Chondrocyte (in vitro differentiated cells): Measurements from ENCODE around the gene KIF3C. TPM values are rescaled to one million over a fixed set of nuclear protein-coding genes. Genes with fewer than 3 reads are reported as not detected.

Source experiments
- DNase-seq: peaks from one replicate; pipeline ENCODE4 v3.0.0; 2021; ENCODE audit warnings: mixed read lengths, low spot score
- H3K27ac Mint-ChIP-seq: one replicate; pipeline ENCODE4 v1.8.0; 2021; ENCODE audit warnings: mild to moderate bottlenecking, moderate library complexity, mixed read lengths; ENCODE audit not compliant: unreplicated experiment
- H3K27me3 Mint-ChIP-seq: 2 replicates; pipeline ENCODE4 v1.8.0; 2021; ENCODE audit warnings: low read depth, mixed read lengths
- H3K36me3 Mint-ChIP-seq: 2 replicates; pipeline ENCODE4 v1.8.0; 2021; ENCODE audit warnings: low read depth, mixed read lengths
- H3K4me1 Mint-ChIP-seq: 2 replicates; pipeline ENCODE4 v1.8.0; 2021; ENCODE audit warnings: low read depth, mild to moderate bottlenecking, mixed read lengths
- H3K4me3 Mint-ChIP-seq: one replicate; pipeline ENCODE4 v1.8.0; 2021; ENCODE audit warnings: mild to moderate bottlenecking, moderate library complexity, mixed read lengths; ENCODE audit not compliant: unreplicated experiment
- H3K9me3 Mint-ChIP-seq: 2 replicates; pipeline ENCODE4 v1.8.0; 2021; ENCODE audit warnings: low read depth, mixed read lengths
- total RNA-seq: library from RNA; stranded (reverse); gene quantifications from 3 replicates; pipeline ENCODE4 v1.2.1, GENCODE V29; 2021
- TF ChIP-seq, protein P1 (sequence below): fragments of 200-600 bp; sonication (generic); IDR thresholded peaks from 2 replicates; pipeline ENCODE4 v1.5.0; 2021; ENCODE audit warnings: antibody characterized with exemption, mild to moderate bottlenecking, moderate library complexity

The KIF3C gene
- total RNA-seq, 1 donor from 2014 or later, result 37.3 TPM

DNA sequence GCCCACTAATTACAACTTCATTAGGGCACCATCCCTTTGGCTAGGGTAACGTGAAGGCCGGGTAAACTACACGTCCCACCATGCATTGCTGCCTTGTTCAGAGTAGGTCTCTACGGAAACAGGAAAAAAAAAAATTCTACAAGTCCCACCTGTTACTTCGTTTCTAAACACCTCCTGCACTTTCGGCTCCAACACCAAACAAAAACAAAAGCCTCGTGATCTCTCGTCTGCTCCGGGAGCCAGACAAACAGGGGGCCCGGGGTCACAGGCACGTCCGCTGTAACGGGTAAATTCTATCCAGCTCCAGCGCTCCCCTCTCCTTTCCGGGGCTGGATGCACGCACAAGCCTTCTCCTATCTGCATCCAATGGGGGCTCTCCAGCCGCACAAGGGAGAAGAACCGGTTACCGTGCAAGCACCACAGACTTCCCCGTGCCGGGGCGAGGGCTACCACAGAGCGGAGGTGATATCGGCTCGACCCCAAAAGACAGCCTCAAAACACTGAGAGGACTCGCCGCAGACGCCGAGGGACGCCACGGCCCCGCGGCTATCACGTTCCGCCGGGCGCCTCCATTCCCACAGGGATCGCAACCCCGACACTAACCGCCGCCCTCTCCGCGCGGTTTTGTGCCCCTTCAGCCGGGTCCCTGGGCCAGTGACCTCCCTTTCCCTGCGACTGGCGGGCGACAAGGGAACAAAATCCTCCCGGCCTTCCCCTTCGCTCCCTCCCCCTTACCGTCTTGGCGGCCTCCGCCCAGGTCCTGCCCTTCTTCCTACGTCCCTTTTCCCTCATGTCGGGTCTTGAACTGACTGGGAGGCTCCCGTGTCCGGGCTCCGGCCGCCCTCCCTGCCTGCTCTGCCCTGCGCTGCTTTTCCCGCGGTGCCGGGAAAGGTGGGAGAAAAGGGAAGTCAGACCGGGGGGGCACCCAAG lies 104.6 kb downstream of the KIF3C start:
- H3K4me1 Mint-ChIP-seq, result peaks cover 30% of the 10 kb centered on the region
- no peaks in the 10 kb centered on the region for H3K9me3 Mint-ChIP-seq
- peak overlapping the region; percentile 99 for H3K27ac Mint-ChIP-seq
- peak overlapping the region; percentile 97 for H3K4me3 Mint-ChIP-seq
- TF ChIP-seq, protein P1, sequence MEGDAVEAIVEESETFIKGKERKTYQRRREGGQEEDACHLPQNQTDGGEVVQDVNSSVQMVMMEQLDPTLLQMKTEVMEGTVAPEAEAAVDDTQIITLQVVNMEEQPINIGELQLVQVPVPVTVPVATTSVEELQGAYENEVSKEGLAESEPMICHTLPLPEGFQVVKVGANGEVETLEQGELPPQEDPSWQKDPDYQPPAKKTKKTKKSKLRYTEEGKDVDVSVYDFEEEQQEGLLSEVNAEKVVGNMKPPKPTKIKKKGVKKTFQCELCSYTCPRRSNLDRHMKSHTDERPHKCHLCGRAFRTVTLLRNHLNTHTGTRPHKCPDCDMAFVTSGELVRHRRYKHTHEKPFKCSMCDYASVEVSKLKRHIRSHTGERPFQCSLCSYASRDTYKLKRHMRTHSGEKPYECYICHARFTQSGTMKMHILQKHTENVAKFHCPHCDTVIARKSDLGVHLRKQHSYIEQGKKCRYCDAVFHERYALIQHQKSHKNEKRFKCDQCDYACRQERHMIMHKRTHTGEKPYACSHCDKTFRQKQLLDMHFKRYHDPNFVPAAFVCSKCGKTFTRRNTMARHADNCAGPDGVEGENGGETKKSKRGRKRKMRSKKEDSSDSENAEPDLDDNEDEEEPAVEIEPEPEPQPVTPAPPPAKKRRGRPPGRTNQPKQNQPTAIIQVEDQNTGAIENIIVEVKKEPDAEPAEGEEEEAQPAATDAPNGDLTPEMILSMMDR, result no peak
- no peaks in the 10 kb centered on the region for H3K27me3 Mint-ChIP-seq
- DNase-seq, result no peak
- H3K36me3 Mint-ChIP-seq, result no peaks in the 10 kb centered on the region

Other genes with a start within 250 kb of the KIF3C start
- gene ASXL2, start 104.0 kb downstream of the KIF3C start, total RNA-seq, result 24.7 to 31.9 TPM (median 27.1 TPM) in 3 replicates
- gene RAB10, start 51.6 kb upstream of the KIF3C start, total RNA-seq, result 148 to 162 TPM (median 153 TPM) in 3 replicates
- 6.5 to 22.6 TPM (median 19.1 TPM) in 3 replicates for gene GAREM2, start 190.6 kb upstream of the KIF3C start, total RNA-seq